Activated CD4-positive, alpha-beta T cell treated with anti-CD3 and anti-CD28 coated beads, Interleukin-2, Interleukin-4, amounts not matched to agents 100 ng/mL and 50 ng/mL, durations not matched to agents 16 hours and 8 hours (primary cell): ENCODE measurements around the gene INHBC.
A peak's percentile ranks its signal among the peaks of the same experiment; 100 is the strongest.

ENCODE experiments used
- DNase-seq: peaks from one replicate; pipeline ENCODE4 v3.0.0-alpha.2; 2020; ENCODE audit warnings: low spot score

Gene INHBC

DNA sequence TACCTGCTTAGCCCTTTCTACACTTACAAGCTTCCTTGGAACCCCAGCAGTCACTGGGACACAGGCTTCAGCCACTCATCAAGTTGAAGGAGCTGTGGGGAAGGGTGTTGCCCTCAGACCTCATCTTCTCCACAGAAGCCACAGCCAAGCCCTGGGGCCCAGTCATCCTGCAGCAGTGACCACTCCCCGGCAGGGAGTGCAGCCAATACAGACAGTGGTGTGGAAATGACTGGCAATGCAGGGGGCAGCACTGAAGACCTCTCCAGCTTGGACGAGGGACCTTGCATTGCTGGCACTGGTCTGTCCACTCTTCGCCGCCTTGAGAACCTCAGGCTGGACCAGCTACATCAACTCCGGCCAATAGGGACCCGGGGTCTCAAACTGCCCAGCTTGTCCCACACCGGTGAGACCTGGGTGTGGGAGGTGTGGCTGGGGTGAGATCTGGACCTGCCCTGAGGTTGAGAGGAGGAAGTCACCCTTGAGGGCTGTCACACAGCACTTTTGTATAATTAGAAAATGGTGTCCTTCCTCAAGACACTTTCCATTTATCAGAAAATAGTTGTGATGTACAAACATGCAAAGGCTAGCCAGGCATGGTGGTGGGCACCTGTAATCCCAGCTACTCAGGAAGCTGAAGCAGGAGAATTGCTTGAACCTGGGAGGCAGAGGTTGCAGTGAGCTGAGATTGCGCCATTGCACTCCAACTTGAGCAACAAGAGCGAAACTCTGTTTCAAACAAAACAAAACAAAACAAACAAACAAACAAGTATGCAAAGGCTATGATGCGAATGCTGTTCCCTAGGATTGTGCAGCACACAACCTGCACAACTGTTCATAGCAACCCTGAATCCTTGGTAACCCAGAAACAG, 34.9 kb downstream of the INHBC start:
- no peak for DNase-seq

- DNase-seq: no peak
These were observed 35.8 kb downstream of the INHBC start for GRCh38 chr12:57470286-57470969.

GRCh38 chr12:57470970-57471656, 36.5 kb downstream of the INHBC start:
- no peak for DNase-seq

DNA sequence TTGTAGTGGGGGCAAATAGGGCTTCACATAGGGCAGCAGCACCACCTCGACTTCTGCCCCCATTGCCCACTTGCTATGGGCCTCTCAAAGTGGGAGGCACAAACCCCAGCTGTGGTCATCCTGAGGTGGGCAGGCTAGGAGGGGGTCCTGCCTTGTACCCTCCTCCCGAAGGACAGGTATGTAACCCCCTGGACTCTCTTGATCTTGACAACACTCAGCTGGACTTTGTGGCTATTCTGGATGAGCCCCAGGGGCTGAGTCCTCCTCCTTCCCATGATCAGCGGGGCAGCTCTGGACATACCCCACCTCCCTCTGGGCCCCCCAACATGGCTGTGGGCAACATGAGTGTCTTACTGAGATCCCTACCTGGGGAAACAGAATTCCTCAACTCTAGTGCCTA, 37.1 kb downstream of the INHBC start:
- no peak for DNase-seq

GRCh38 chr12:57472391-57472790, 37.8 kb downstream of the INHBC start:
- DNase-seq: no peak

- DNase-seq: no peak
These were observed 38.8 kb downstream of the INHBC start for GRCh38 chr12:57473392-57473791.

DNA sequence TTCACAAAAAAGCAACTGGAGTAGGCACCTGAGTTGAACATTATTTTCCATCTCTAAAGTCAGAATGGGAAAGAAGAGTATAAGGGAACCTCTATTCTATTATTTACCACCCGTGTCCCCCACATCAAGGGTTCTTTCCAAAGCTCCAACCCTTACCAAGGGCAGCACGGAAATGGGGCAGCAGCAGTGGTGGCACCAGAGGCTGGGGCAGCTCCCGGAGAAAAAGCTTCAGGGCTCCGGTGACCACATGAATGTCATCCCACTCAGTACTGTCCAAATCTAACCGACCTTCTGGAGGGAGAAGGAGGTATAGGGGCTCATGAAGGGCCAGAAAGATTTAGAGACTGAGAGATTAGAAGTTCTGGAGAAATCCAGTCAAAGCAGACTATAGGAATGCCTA, 39.3 kb downstream of the INHBC start:
- DNase-seq: no peak

GRCh38 chr12:57474430-57474829, 39.8 kb downstream of the INHBC start:
- no peak for DNase-seq

GRCh38 chr12:57474862-57475261, 40.3 kb downstream of the INHBC start:
- DNase-seq: no peak

DNA sequence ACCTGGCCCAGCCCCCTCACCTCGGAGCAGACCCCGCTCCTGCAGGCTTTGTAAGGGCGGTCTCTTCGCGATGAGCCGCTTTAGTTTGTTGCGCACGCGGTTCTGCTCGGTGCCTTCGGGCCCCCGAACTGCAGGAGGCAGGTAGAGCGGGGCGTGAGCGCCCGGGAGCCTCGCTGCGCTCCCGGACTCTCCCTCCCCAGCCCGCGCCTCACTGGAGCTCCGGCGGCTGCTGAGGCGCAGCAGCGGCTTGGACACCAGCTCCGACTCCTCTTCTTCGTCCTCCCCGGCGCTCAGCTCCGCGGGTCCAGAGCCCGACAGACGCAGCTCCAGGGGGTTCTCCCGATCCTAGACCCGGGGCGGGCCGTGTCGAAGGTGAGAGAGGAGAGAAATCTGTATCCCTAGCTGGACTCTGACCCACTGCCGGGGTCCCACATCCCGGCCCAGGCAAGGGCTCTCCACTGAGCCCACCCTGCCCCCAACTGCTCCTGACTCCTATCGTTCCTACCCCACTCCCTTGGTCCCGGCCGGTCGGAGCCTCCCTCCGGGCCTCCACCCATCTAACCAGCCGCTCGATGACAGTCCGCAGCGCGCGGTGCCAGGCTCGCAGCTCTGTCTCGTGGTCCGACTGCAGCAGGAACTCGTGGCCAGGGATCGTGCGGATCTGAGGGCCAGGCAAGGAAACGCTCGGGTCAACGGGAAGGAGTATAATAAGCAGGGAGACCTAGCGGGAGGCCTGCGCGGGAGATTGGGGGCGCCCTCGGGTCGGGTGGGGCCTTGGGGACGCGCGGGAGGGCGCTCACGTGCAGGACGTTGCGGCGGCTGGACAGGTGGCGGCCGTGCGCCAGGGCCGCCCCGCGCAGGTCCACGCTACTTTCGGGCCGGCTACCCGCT, 40.9 kb downstream of the INHBC start:
- DNase-seq: no peak

GRCh38 chr12:57476162-57476992, 41.8 kb downstream of the INHBC start:
- DNase-seq: peak; percentile 84

DNA sequence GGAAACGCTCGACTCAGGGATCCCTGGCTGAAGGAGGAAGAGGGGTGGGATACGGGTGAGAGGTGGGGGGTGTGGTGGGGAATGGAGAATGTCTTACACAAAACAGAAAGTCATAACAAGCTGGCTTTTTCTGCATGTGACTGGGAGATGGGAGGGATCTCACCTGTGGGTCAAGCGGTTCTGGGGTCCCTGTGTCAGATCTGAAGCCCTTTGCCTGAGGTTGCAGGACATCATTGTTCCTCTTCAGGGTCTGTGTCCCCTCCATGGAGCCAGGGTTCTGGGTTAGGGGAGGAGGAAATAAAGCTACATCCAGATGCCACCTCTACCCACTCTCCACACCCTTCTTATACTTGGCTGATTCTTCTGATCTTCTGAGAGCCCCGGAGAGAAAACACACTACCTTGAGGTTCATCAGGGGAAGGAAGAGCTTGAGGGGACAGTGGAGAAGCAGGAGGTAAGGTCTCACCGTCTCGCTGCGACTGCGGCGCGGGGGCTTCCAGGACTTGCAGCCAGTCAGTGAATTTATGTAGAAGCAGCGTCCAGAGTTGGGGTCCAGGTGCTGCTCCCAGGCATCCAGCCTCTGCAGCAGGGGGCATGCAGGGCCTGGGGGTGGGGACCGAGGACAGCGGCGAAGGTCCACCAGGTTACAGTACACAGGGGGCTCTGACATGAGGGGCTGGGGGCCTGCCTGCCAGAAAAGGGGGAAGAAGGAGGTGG, 42.6 kb downstream of the INHBC start:
- no peak for DNase-seq

GRCh38 chr12:57477710-57478681, 43.4 kb downstream of the INHBC start:
- DNase-seq: no peak

GRCh38 chr12:57479043-57479375, 44.4 kb downstream of the INHBC start:
- no peak for DNase-seq

- peak; percentile 66 for DNase-seq
These were observed 45.0 kb downstream of the INHBC start, which contains the start of gene ARHGAP9 for GRCh38 chr12:57479376-57480115. ARHGAP9 (minus strand) TSS chr12:57479866; CDS start chr12:57479406, 460 bp downstream.

DNA sequence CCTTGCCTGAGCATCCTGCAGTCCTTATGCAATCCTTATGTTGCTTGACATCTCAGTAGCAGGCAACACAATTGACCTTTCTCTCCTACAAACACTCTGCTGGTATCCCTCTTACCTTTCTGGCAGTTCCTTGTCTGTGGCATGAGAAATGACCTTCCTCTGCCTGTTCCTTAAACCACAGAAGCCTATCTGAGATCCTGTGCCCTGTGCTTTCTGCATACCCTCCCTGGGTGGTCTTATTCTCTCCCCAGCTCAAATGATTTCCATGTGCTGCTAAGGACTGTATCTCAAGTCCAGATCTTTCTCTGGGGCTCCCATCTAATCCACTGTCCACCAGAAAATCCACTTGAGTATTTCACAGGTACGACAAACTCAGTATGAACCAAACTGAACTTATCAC, 47.1 kb downstream of the INHBC start:
- DNase-seq: no peak

GRCh38 chr12:57483466-57483865, 48.9 kb downstream of the INHBC start:
- no peak for DNase-seq

GRCh38 chr12:57485695-57486094, 51.1 kb downstream of the INHBC start:
- DNase-seq: no peak
